Measurements from ENCODE around the gene SLC9A7.

GRCh38 chrX:46715530-46715929, 43.4 kb downstream of the SLC9A7 start:
- TF ChIP-seq CTCF (conservative IDR thresholded peaks at IDR 0.05; ENCODE audit: low read length): no peak
- TF ChIP-seq EZH2phosphoT487 (IDR thresholded peaks at IDR 0.05; ENCODE audit: borderline replicate concordance): no peak

Measured in Loucy (cell line).